ENCODE measurements around the gene BMI1.

The BMI1 gene

GRCh38 chr10:22319980-22320558, 830 bp upstream of the BMI1 start:
- no peak for DNase-seq (ENCODE audit: extremely low read depth, low read depth)

GRCh38 chr10:22321156-22321923, 441 bp downstream of the BMI1 start:
- TF ChIP-seq CTCF (IDR thresholded peaks at IDR 0.05; ENCODE audit: low read depth, low read length) = no peak
- DNase-seq (ENCODE audit: extremely low read depth, low read depth) = no peak

More at GRCh38 chr10:22319980-22320558, 830 bp upstream of the BMI1 start:
- no peak for TF ChIP-seq CTCF (IDR thresholded peaks at IDR 0.05; ENCODE audit: low read depth, low read length)

GRCh38 chr10:22321924-22322640, 1.2 kb downstream of the BMI1 start:
- no peak for DNase-seq (ENCODE audit: extremely low read depth, low read depth)
- no peak for TF ChIP-seq CTCF (IDR thresholded peaks at IDR 0.05; ENCODE audit: low read depth, low read length)

- no peak for TF ChIP-seq CTCF (IDR thresholded peaks at IDR 0.05; ENCODE audit: low read depth, low read length)
- DNase-seq (ENCODE audit: extremely low read depth, low read depth) = no peak
Observed at GRCh38 chr10:22322641-22323160, 1.8 kb downstream of the BMI1 start.

- DNase-seq (ENCODE audit: extremely low read depth, low read depth) = no peak
- no peak for TF ChIP-seq CTCF (IDR thresholded peaks at IDR 0.05; ENCODE audit: low read depth, low read length)
Observed at GRCh38 chr10:22323538-22324305, 2.8 kb downstream of the BMI1 start.

GRCh38 chr10:22324413-22324812, 3.5 kb downstream of the BMI1 start:
- TF ChIP-seq CTCF (IDR thresholded peaks at IDR 0.05; ENCODE audit: low read depth, low read length) = no peak
- DNase-seq (ENCODE audit: extremely low read depth, low read depth) = no peak

All from AG09319 (cell line).